HCT116 (cell line): ENCODE measurements around the gene TRAPPC13. TPM values are rescaled to one million over a fixed set of nuclear protein-coding genes. Genes with fewer than 3 reads are reported as not detected.

Experiments used
- ATAC-seq: fragments of 200-7000 bp; cut with Tn5 transposase; 2 replicates; pipeline ENCODE4 v1.9.1; 2020; ENCODE audit warnings: mild to moderate bottlenecking, moderate library complexity
- BruUV-seq: library from RNA; stranded (reverse); fragments of 400-500 nt; replicated peaks from 2 replicates; lab custom pipeline; 2021; lab: Mats Ljungman, UMichigan
- CTCF ChIA-PET: fragments of 300-600 bp; sonication (Branson Sonifier 250); formaldehyde crosslinking; loops from one replicate; lab custom pipeline; 2021; ENCODE audit warnings: antibody characterized with exemption; lab: Charles Lee
- POLR2A ChIA-PET: fragments of 300-600, 350-600 bp; sonication (Branson Sonifier 250); formaldehyde crosslinking; loops from one replicate; lab custom pipeline; 2021; ENCODE audit warnings: antibody characterized with exemption; lab: Charles Lee
- RAD21 ChIA-PET, 2 experiments: fragments of 300-600 bp; sonication (Branson Sonifier 250); formaldehyde crosslinking; loops; one replicate each; lab custom pipeline; 2023; ENCODE audit warnings: low total read pairs in 2 of 2; ENCODE audit not compliant: uncharacterized antibody in 2 of 2, unreplicated experiment in 2 of 2, low non-redundant PET in 1 of 2; lab: Charles Lee
- DNase-seq: peaks from one replicate; pipeline ENCODE4 v3.0.0-alpha.2; 2010; ENCODE audit warnings: low read depth, low spot score
- H2AFZ ChIP-seq: fragments of 200-600 bp; shearing (Covaris generic), sonication (generic); 2 replicates; pipeline ENCODE4 v1.6.1; 2017; ENCODE audit warnings: low read depth, mixed run types, mixed read lengths, antibody characterized with exemption, low read length; ENCODE audit not compliant: poor library complexity, severe bottlenecking
- H3K27ac ChIP-seq: 2 replicates; pipeline ENCODE4 v1.5.1; 2012; ENCODE audit warnings: low read depth, low read length
- H3K27me3 ChIP-seq: fragments of 200-600 bp; sonication (generic); 2 replicates; pipeline ENCODE4 v1.6.1; 2016; ENCODE audit warnings: mixed run types, low read length, mixed read lengths; ENCODE audit not compliant: insufficient read depth
- H3K36me3 ChIP-seq, 2 experiments: fragments of 200-500 bp in 1 of 2; fragments of 200-600 bp in 1 of 2; sonication (Bioruptor generic) in 1 of 2; sonication (generic) in 1 of 2; 2 replicates each; pipeline versions ENCODE4 v1.5.1 to v1.6.1; 2014 to 2016; ENCODE audit warnings: low read length in 2 of 2, inconsistent platforms in 1 of 2, mixed read lengths in 1 of 2, mixed run types in 1 of 2; ENCODE audit not compliant: insufficient read depth in 2 of 2, control insufficient read depth in 1 of 2
- H3K4me1 ChIP-seq, 2 experiments: fragments of 200-600 bp in 1 of 2; sonication (generic) in 1 of 2; 2 replicates each; pipeline versions ENCODE4 v1.5.1 to v1.6.1; 2012 to 2017; ENCODE audit warnings: low read length in 2 of 2, inconsistent platforms in 1 of 2, mild to moderate bottlenecking in 1 of 2, mixed read lengths in 1 of 2, mixed run types in 1 of 2, moderate library complexity in 1 of 2; ENCODE audit not compliant: insufficient read depth in 2 of 2, control insufficient read depth in 1 of 2
- H3K4me2 ChIP-seq: fragments of 200-600 bp; sonication (generic); 2 replicates; pipeline ENCODE4 v1.6.1; 2017; ENCODE audit warnings: mixed run types, low read length, mixed read lengths
- H3K4me3 ChIP-seq, 2 experiments: fragments of 200-600 bp in 1 of 2; sonication (generic) in 1 of 2; replicated peaks in 1 of 2; 2 replicates each; pipeline ENCODE4 v1.5.1; 2011 to 2016; ENCODE audit warnings: low read length in 2 of 2, control low read depth in 1 of 2, low read depth in 1 of 2, mild to moderate bottlenecking in 1 of 2, mixed read lengths in 1 of 2, mixed run types in 1 of 2
- H3K79me2 ChIP-seq: fragments of 200-600 bp; sonication (generic); 2 replicates; pipeline ENCODE4 v1.6.1; 2017; ENCODE audit warnings: mild to moderate bottlenecking, mixed run types, low read length, moderate library complexity, mixed read lengths; ENCODE audit not compliant: insufficient read depth
- H3K9ac ChIP-seq: fragments of 200-600 bp; sonication (generic); 2 replicates; pipeline ENCODE4 v1.6.1; 2016; ENCODE audit warnings: low read length, mixed read lengths
- H3K9me2 ChIP-seq: fragments of 200-600 bp; sonication (generic), shearing (Covaris generic); 2 replicates; pipeline ENCODE4 v1.6.1; 2017; ENCODE audit warnings: mixed run types, mild to moderate bottlenecking, moderate library complexity; ENCODE audit not compliant: insufficient read depth
- H3K9me3 ChIP-seq, 2 experiments: fragments of 200-500 bp in 1 of 2; fragments of 200-600 bp in 1 of 2; sonication (Bioruptor generic) in 1 of 2; sonication (generic) in 1 of 2; 2 replicates each; pipeline ENCODE4 v1.6.1; 2014 to 2017; ENCODE audit warnings: low read length in 2 of 2, mixed read lengths in 2 of 2, inconsistent platforms in 1 of 2, low read depth in 1 of 2, mild to moderate bottlenecking in 1 of 2, mixed run types in 1 of 2, moderate library complexity in 1 of 2; ENCODE audit not compliant: control insufficient read depth in 1 of 2, insufficient read depth in 1 of 2
- H4K20me1 ChIP-seq: fragments of 200-600 bp; sonication (generic), shearing (Covaris generic); 2 replicates; pipeline ENCODE4 v1.6.1; 2017; ENCODE audit warnings: mixed run types, mild to moderate bottlenecking, moderate library complexity; ENCODE audit not compliant: insufficient read depth
- CBX3 ChIP-seq: IDR thresholded peaks from 2 replicates; pipeline ENCODE4 v1.6.1; 2012; ENCODE audit warnings: low read depth
- EGR1 ChIP-seq: IDR thresholded peaks from 2 replicates; pipeline ENCODE4 v1.6.1; 2012; ENCODE audit warnings: low read depth
- ELF1 ChIP-seq: IDR thresholded peaks from 2 replicates; pipeline ENCODE4 v1.6.1; 2012; ENCODE audit warnings: low read depth, borderline replicate concordance
- EZH2 ChIP-seq: fragments of 200-600 bp; sonication (generic); IDR thresholded peaks from 2 replicates; pipeline ENCODE4 v1.6.1; 2017; ENCODE audit warnings: antibody characterized with exemption, mixed run types
- EZH2phosphoT487 ChIP-seq: fragments of 200-600 bp; IDR thresholded peaks from 2 replicates; pipeline ENCODE4 v1.6.1; 2018; ENCODE audit warnings: antibody characterized with exemption, borderline replicate concordance
- POLR2A ChIP-seq: IDR thresholded peaks from 2 replicates; pipeline ENCODE4 v1.7.0; 2011; ENCODE audit warnings: borderline replicate concordance; ENCODE audit not compliant: insufficient read depth, insufficient read length; ENCODE audit errors: extremely low read depth
- RAD21 ChIP-seq: IDR thresholded peaks from 2 replicates; pipeline ENCODE4 v1.6.1; 2012; ENCODE audit warnings: low read depth, mild to moderate bottlenecking
- SIN3A ChIP-seq: IDR thresholded peaks from 2 replicates; pipeline ENCODE4 v1.6.1; 2012; ENCODE audit warnings: low read depth
- SP1 ChIP-seq: IDR thresholded peaks from 2 replicates; pipeline ENCODE4 v1.6.1; 2012; ENCODE audit warnings: low read depth
- SRF ChIP-seq: IDR thresholded peaks from 2 replicates; pipeline ENCODE4 v1.6.1; 2012; ENCODE audit warnings: low read depth
- TCF7L2 ChIP-seq: IDR thresholded peaks from 2 replicates; pipeline ENCODE4 v1.7.0; 2011; ENCODE audit warnings: borderline replicate concordance, inconsistent platforms; ENCODE audit not compliant: insufficient read depth, insufficient read length; ENCODE audit errors: extremely low read depth
- YY1 ChIP-seq: IDR thresholded peaks from 2 replicates; pipeline ENCODE4 v1.6.1; 2011; ENCODE audit warnings: low read length, low read depth, moderate library complexity, mild to moderate bottlenecking; ENCODE audit not compliant: insufficient replicate concordance; ENCODE audit errors: extremely low read depth
- ZNF274 ChIP-seq: fragments of 200-500 bp; sonication (Bioruptor generic); IDR thresholded peaks from 2 replicates; pipeline ENCODE4 v1.6.1; 2014; ENCODE audit warnings: mild to moderate bottlenecking, low read depth, low read length, inconsistent platforms
- intact Hi-C: fragments of 100-400 bp; cut with micrococcal nuclease; formaldehyde crosslinking; loops from 2 replicates; pipeline ENCODE4 v1.10.0; 2022
- total RNA-seq: library from RNA; stranded (reverse); gene quantifications from one replicate; pipeline ENCODE4 v1.2.1, GENCODE V29; 2021; ENCODE audit not compliant: unreplicated experiment

TRAPPC13 gene
- total RNA-seq, 1 experiment from 2014 or later = 18.2 TPM

DNA sequence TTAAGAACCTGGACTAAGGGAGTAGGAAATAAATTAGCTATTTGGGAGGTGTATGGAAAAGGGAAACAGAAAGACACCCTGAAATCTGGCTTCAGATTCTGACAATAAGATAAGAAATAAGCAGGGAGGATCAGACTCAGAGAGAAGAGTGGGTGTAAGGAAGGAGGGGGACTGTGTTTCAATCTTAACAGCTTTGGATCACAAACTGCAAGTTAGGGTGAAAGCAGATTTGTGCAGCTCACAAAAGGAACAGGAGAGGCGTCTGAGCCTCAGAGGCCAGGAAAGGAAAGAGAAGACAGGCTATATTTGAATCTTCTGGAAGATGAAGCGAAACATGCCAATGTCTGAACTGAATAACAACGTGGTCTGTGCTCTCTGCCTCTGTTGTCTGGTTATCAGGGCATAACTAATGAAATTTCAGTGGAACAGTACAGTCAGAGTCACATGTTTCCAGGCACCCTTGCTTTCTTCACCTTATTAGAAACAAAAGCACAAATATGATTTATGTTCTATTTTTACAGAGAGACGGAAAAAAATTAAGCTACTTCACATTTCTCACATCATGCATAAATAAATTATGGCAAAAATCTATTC, 70.4 kb downstream of the TRAPPC13 start:
- Histone ChIP-seq H3K4me1 (no peaks in the 10 kb centered on the region), H4K20me1 (no peaks in the 10 kb centered on the region), H3K27ac (no peak overlapping the region), H3K9me2 (no peaks in the 10 kb centered on the region), H3K9ac (no peak overlapping the region), H3K4me3 (no peak overlapping the region), H3K27me3 (no peaks in the 10 kb centered on the region), H3K36me3 (no peaks in the 10 kb centered on the region), H2AFZ (no peak overlapping the region), H3K4me2 (no peak overlapping the region), H3K79me2 (no peaks in the 10 kb centered on the region), H3K9me3 (no peaks in the 10 kb centered on the region)
- POLR2A ChIA-PET = no interaction called here
- no peak for DNase-seq
- intact Hi-C loops = no loop called here
- RAD21 ChIA-PET = no interaction called here
- ATAC-seq = no peak
- no TSS peak for BruUV-seq
- CTCF ChIA-PET = no interaction called here
- TF ChIP-seq EGR1 = no peak
- TF ChIP-seq SIN3A = no peak
- TF ChIP-seq RAD21 = no peak
- no peak for TF ChIP-seq YY1
- TF ChIP-seq ZNF274 = no peak
- TF ChIP-seq CBX3 = no peak
- TF ChIP-seq EZH2phosphoT487 = no peak
- no peak for TF ChIP-seq ELF1
- no peak for TF ChIP-seq EZH2

GRCh38 chr5:65695896-65696295, 71.1 kb downstream of the TRAPPC13 start:
- no peak overlapping the region for H3K4me3 ChIP-seq
- ChIA-PET POLR2A (no interaction called here), CTCF (no interaction called here), RAD21 (no interaction called here)
- intact Hi-C loops = no loop called here
- no peak for ATAC-seq
- no peaks in the 10 kb centered on the region for H3K9me2 ChIP-seq
- no peaks in the 10 kb centered on the region for H3K4me1 ChIP-seq
- no peak overlapping the region for H3K9ac ChIP-seq
- no peaks in the 10 kb centered on the region for H3K9me3 ChIP-seq
- no peak overlapping the region for H3K27ac ChIP-seq
- no peak for DNase-seq
- no peaks in the 10 kb centered on the region for H4K20me1 ChIP-seq
- H3K79me2 ChIP-seq = no peaks in the 10 kb centered on the region
- TF ChIP-seq YY1 = no peak
- TF ChIP-seq TCF7L2 = no peak
- TF ChIP-seq POLR2A = no peak
- TF ChIP-seq SP1 = no peak
- no peak for TF ChIP-seq SRF
- H3K4me2 ChIP-seq = no peak overlapping the region
- H3K36me3 ChIP-seq = no peaks in the 10 kb centered on the region
- no peaks in the 10 kb centered on the region for H3K27me3 ChIP-seq
- no TSS peak for BruUV-seq
- no peak overlapping the region for H2AFZ ChIP-seq
